ENCODE measurements around the gene PPDPF. TPM values are rescaled to one million over a fixed set of nuclear protein-coding genes. Genes with fewer than 3 reads are reported as not detected.

PPDPF gene
- total RNA-seq, 1 donor from 2014 or later, result 242 TPM

GRCh38 chr20:63540417-63541186 lies 20.0 kb downstream of the PPDPF start:
- intact Hi-C loops (cut with DNase I), result no loop called here
- TF ChIP-seq, protein P1, sequence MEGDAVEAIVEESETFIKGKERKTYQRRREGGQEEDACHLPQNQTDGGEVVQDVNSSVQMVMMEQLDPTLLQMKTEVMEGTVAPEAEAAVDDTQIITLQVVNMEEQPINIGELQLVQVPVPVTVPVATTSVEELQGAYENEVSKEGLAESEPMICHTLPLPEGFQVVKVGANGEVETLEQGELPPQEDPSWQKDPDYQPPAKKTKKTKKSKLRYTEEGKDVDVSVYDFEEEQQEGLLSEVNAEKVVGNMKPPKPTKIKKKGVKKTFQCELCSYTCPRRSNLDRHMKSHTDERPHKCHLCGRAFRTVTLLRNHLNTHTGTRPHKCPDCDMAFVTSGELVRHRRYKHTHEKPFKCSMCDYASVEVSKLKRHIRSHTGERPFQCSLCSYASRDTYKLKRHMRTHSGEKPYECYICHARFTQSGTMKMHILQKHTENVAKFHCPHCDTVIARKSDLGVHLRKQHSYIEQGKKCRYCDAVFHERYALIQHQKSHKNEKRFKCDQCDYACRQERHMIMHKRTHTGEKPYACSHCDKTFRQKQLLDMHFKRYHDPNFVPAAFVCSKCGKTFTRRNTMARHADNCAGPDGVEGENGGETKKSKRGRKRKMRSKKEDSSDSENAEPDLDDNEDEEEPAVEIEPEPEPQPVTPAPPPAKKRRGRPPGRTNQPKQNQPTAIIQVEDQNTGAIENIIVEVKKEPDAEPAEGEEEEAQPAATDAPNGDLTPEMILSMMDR (IDR thresholded peaks at IDR 0.05), result no peak
- H3K27ac ChIP-seq, result no peak overlapping the region
- no peak overlapping the region for H3K4me3 ChIP-seq
- H3K4me1 ChIP-seq, result peaks cover 0 to 2% of the 10 kb centered on the region in 2 donors
- H3K27me3 ChIP-seq, result peaks cover 8% of the 10 kb centered on the region
- no peaks in the 10 kb centered on the region for H3K9me3 ChIP-seq
- H3K36me3 ChIP-seq, result no peaks in the 10 kb centered on the region
- no peak for DNase-seq (ENCODE audit: low spot score in 2 of 2)

GRCh38 chr20:63541371-63541770 lies 20.8 kb downstream of the PPDPF start:
- intact Hi-C loops (cut with DNase I), result no loop called here

DNA sequence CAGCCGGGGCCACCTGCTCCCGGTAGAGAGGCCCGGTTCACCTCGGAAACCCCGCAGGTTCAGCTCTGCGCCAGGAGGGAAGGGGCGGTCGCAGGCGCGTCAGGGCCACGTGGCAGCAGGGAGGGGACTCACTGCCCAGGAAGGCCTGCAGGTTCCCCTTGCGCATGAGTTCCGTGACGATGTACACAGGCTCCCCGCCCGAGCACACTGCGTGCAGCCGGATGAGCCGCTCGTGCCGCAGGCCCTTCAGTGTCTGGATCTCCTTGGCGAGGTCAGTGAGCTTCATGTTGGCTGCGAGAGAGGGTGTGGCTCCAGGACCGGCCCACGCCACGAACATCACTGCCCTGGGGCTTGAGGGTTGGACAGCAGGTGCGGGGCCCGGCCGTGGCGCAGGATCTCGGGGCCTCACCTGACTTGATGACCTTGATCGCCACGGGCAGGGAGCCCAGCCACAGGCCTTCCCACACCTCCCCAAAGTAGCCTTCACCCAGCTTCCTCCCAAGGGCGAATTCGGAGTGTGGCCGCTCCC lies 21.5 kb downstream of the PPDPF start:
- DNase-seq (ENCODE audit: low spot score in 2 of 2), result no peak
- intact Hi-C loops (cut with DNase I), result no loop called here
- Histone ChIP-seq H3K4me3 (no peak overlapping the region), H3K9me3 (no peaks in the 10 kb centered on the region), H3K4me1 (no peaks in the 10 kb centered on the region), H3K27me3 (no peaks in the 10 kb centered on the region), H3K36me3 (no peaks in the 10 kb centered on the region), H3K27ac (no peak overlapping the region)
- TF ChIP-seq, protein P1 (IDR thresholded peaks at IDR 0.05), result no peak

More at GRCh38 chr20:63541371-63541770, 20.8 kb downstream of the PPDPF start:
- no peak overlapping the region for H3K27ac ChIP-seq
- no peak overlapping the region for H3K4me3 ChIP-seq
- H3K36me3 ChIP-seq, result no peaks in the 10 kb centered on the region
- no peak for DNase-seq (ENCODE audit: low spot score in 2 of 2)
- peaks cover 5% of the 10 kb centered on the region for H3K27me3 ChIP-seq
- no peaks in the 10 kb centered on the region for H3K9me3 ChIP-seq
- TF ChIP-seq, protein P1 (IDR thresholded peaks at IDR 0.05), result no peak
- peaks cover 0 to 2% of the 10 kb centered on the region in 2 donors for H3K4me1 ChIP-seq

- no peak overlapping the region for H3K4me3 ChIP-seq
- H3K27me3 ChIP-seq, result no peaks in the 10 kb centered on the region
- intact Hi-C loops (cut with DNase I), result no loop called here
- H3K27ac ChIP-seq, result no peak overlapping the region
- TF ChIP-seq, protein P1 (IDR thresholded peaks at IDR 0.05), result no peak
- DNase-seq (ENCODE audit: low spot score in 2 of 2), result no peak
- H3K9me3 ChIP-seq, result no peaks in the 10 kb centered on the region
- no peaks in the 10 kb centered on the region for H3K4me1 ChIP-seq
- H3K36me3 ChIP-seq, result no peaks in the 10 kb centered on the region
Measured at GRCh38 chr20:63542696-63543095, 22.1 kb downstream of the PPDPF start.

GRCh38 chr20:63543131-63543530 lies 22.6 kb downstream of the PPDPF start:
- TF ChIP-seq, protein P1 (IDR thresholded peaks at IDR 0.05), result no peak
- intact Hi-C loops (cut with DNase I), result no loop called here
- H3K27me3 ChIP-seq, result no peaks in the 10 kb centered on the region

More at GRCh38 chr20:63543131-63543530, 22.6 kb downstream of the PPDPF start:
- H3K36me3 ChIP-seq, result no peaks in the 10 kb centered on the region
- H3K4me3 ChIP-seq, result no peak overlapping the region
- H3K4me1 ChIP-seq, result no peaks in the 10 kb centered on the region
- no peaks in the 10 kb centered on the region for H3K9me3 ChIP-seq
- no peak for DNase-seq (ENCODE audit: low spot score in 2 of 2)
- H3K27ac ChIP-seq, result no peak overlapping the region
